ENCODE results near the gene NFIX.

Gene NFIX

DNA sequence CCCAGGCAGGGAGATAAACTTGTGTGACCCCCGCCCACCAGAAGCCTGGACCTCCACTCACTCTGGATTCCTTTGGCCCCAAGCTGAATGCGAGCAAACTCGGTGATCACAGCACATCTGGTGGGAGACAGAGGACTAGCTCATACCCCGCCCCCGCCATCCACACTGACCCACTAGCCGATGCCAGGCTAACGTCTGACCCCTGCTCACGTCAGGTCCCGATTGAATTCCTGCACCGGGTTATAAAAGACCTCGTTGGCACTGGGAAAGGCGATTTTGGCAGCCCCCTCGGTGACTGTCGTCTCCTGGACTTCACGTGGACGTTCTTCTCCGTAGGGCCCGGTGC lies 120.6 kb downstream of the NFIX start:
- no peak for DNase-seq

DNA sequence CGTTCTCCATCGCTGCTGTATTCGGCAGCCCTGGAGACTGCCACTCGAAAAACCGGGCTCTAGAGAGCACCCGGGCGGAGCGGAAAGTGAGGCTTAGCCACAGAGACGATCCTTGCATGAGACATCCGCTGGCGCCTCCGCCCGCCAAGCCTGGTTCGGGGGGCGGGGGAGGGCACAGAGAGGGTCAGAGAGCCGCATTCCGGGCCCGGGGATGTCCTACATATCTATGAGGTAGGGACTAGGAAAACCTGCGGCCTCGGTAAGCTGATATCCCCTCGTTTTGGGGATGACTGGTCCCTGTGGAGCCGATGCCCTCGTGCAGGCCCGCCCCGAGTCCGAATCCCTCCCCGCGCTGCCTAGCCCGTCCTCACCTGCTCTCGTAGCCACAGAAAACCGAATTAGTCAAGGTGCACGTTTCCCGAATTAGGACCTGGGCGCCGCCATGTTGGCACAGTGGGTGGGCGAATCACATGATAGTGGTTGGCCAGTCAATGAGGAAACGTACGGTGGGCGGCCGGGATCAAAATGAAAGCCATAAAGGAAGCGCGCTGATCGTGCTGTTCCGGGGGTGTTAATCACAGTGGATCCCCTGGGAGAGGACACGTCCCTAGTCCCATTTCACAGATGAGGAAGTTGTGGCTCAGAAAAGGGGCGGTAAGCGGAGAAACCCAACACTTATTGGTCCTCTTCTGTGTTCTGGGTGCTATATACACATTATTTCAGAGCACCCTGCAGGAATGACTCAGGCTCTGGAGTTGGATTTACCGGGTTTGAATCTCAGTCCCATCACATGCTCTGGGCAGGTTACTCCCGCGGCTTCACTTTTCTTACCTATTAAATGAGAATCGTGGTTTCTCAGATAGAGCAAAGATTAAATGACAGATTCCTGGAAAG lies 121.3 kb downstream of the NFIX start, which contains the start of gene TRMT1:
Gene TRMT1 (minus strand): TSS at position 459 of the 894 bp plus-strand sequence. CDS start 341 bp downstream, at position 118.
- peak; percentile 95 for DNase-seq

DNA sequence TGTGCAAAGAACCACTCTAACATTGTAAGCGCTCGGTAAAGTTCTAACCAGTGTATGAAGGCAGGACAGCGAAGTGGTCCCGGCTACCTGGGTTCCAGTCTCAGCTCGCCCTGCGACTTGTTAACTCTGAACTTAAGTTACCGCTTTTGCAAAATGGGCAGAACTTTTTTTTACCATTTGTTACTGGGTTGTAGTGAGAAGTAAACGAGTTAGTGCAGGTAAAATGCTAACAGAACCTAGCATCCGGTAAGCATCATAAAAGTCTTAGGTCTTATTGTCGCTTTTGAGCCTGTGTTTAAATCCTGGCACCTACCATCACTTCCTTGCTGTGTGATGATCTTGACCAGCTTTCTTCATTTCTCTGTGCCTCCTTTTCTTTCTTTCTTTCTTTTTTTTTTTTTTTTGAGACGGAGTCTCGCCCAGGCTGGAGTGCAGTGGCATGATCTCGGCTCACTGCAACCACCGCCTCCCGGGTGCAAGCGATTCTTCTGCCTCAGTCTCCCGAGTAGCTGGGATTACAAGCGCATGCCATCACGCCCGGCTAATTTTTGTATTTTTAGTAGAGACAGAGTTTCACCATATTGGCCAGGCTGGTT lies 122.0 kb downstream of the NFIX start:
- DNase-seq, result no peak

DNA sequence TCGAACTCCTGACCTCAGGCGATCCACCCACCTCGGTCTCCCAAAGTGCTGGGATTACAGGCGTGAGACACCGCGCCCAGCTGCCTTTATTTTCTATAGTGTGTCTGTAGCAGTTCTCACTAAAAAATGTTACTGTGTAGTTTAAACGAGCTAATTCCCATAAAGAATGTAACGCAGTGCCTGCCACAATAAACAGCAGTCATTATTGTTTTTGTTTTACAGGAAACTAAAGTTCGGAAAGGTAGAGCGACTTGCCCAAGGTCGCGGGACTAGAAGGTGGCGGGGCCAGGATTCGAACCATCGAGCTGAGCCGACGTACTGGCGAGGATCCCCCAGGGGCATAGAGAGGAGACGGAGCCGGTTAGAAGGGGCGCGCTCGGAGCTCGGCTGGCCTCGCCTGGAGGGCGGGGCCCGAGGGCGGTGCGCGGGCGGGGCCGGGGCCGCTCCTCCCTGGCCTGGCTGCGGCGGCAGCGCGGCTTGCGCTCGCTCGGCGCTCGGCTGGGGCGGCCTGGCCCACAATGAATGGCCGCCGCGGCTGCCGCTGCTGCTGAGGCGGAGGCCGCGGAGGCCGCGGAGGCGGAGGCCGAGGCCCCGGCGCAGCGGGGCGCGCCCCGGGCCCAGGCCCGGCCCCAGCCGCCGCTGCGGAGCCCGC lies 122.6 kb downstream of the NFIX start, which contains the start of gene NACC1:
Gene NACC1 (plus strand): TSS at position 493 of the 652 bp plus-strand sequence. CDS start 16,944 bp downstream, outside the sequence.
- peak; percentile 95 for DNase-seq

DNA sequence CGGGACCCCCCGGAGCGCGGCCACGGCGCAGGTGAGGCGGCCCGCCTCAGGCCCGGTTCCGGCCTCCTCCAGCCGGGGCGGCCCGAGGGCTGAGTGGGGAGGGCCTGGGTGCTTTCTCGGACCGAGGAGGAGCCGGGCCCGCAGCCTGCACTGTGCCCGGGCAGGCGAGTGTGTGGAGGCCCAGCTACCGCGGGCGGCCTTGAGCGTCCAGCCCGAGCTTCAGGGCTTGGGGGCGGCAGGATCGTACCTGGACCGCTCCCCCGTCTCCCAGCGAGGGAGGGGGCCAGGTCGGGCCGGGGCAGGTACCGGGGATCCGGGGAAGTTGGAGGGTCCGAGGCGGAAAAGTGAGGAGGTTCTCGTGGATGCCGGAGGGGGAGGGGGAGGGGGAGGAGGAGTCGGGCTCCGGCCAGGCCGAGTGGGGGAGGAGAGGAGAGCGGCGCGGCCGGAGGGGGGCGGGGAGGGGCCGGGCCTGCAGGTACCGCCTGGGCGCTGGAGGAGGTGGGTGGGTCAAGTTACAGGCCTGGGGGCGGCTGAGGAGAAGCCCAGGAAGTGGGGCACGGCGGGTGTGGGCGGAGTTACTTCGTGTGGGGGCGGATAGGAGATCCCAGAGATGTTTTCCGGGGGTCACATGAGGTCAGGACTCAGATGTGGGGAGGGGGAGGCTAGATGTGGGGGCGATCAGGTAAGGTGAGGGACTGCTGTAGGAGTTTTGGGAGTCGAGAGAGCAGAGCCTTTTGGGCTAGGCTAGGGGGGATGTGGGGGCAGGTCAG lies 123.3 kb downstream of the NFIX start:
- DNase-seq, result peak; percentile 67

DNA sequence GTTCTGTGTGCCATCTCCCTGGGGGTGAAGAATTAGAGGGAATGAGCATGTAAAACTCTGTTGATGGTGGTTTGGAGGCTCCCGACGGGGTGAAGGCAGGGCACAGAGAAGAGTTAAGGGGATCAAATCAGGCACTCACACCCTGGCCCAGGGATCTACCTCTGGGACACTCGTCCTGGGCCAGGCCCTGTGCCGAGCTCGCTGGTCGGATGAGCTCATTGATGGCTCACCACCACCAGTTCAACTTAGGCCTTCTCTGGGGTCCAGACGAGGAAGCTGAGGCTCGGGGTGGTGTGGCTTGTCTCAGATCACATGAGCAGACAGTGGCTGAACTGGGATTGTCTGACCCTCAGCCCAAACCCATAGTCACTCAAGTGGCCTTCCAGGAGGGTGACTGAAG lies 124.4 kb downstream of the NFIX start:
- no peak for DNase-seq

DNA sequence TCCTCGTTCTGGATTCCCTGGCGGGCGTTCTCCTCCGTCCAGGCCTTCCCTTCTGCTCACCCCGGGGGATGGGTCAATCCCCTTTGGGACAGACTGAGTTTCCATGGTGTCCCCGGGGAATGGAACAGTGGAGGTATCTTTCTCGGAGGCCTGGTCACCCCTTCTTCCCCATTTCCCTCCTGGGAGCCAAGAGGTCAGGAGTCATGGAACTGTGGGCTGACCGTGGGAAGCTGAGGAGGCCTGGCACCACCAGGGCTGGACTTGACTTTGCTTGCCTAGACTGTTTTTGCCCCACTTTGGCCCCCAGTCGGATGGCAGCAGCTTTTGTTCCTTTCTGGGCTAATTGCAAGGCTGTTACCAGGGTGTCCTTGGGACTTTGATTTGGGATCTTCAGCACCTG lies 124.8 kb downstream of the NFIX start:
- no peak for DNase-seq

DNA sequence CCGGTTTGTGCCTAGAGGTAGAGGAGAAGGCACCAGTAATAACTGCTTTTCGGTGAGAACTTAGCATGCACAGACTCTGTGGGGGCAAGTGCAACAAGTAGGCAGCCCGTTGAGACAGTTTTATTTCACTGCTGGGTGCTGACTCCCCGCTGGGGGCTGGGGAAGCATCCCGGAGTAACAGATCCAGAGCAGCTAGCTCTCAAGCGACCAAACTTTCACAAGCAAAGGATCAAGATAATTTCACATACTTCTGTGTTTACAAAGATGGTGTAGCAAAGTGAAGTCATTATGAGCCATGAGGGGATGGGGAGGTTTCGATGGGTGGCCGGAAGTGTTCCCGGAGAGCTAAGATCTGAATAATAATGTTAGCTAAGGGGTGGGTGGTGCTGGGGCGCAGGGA lies 125.5 kb downstream of the NFIX start:
- no peak for DNase-seq

DNA sequence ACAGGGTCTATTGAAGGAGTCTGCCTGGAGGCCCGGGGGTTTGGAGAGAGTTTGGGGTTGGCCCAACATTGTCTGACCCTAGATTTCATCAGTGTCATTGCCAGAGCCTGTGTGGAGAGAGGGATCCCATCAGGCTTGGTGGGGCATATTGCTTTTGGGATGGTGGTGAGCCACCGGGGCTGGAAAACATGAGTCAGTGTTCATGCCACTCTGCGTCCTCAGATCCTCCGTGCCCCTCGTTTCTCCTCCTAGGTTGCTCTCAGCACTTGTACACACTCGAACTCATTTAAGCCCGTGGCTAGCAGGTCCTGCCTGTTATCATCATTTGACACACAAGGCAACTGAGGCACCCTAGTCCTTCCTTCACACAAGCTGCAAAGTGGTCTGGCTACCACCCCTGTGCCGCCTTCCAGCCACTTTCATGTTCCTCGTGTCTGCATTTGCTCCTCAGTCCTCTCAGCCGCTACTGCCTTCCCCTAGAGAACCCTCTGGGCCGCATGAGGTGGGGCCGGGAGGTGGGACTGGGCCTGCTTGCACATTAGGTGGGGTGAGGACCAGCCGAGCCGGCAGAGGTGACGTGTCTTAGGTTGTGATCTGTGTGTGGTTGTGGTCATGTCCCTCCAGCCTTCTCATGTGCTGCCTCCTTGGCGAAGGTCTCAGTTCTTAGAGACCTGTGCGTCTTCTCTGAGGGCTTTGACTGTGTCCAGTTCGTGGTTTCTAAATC lies 126.4 kb downstream of the NFIX start:
- no peak for DNase-seq

DNA sequence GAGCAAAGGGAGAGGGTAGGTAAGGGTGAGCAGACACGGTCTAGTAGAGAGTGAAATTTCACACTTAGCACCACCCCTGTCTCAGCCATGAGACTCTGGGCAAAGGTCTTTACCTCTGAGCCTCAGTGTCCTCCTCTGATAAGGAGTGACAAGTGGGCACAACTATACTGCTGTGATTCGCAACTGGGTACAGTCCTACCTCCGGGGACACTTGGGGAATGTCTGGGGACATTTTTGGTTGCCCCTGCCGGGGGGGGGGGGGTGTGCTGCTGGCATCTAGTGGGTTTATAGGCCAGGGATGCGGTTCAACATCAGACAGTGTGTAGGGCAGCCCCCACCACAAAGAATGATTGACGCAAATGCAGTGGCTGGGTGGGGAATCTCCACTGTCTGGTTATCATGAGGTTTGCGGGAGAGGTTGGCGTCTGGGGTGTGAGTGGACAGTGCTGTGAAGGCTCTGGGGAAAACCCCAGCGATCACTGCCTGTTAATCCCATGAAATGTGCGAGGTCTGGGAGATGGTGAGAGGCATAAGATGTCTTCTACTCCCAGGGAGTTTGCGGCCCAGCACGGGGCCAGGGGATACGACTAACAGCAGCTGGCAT lies 127.1 kb downstream of the NFIX start:
- no peak for DNase-seq

DNA sequence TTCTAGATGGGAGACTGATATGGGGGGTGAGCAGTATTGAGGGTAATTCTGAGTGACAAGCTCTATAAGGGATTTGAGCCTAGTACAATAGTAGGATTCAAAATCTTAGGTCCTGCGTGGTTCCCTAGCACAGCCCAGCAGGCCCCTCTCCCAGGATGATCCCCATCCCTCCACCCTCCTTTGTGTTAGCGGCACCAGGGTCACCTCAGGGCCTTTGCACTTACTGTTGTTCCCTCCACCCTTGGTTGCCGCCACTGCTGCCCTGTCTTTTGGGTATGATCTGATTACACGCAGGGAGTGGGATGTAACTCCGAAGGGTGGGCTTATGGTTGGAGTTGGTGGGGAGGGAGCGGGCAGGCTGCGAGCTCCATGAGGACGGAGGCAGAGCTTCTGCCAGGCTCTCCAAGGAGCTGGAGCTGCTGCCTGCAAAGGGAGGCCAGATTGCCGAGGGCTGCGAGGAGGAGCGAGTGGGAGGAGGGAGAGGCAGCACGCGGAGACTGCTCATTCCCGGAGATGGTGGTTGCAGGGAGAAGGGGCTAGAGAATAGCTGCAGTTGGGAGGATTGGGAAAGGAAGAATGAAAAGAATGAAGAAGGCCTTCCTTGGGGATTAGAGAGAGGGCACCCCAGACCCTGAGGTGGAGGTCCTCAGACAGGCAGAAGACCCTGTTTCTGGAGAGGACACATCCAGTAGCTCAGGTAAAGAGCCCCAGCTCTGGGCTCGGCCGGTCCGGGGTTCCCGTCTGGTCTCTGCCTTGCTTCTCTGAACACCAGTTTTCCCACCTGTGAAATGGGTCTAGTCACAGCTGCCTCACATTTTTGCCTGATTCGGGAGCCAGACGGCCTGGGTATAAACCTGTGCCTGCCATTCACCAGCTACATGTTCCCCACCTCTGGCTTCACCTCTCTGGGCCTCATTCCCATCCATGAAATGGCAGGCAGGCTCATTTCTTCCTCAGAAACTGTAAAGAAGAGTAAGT lies 128.0 kb downstream of the NFIX start:
- no peak for DNase-seq

DNA sequence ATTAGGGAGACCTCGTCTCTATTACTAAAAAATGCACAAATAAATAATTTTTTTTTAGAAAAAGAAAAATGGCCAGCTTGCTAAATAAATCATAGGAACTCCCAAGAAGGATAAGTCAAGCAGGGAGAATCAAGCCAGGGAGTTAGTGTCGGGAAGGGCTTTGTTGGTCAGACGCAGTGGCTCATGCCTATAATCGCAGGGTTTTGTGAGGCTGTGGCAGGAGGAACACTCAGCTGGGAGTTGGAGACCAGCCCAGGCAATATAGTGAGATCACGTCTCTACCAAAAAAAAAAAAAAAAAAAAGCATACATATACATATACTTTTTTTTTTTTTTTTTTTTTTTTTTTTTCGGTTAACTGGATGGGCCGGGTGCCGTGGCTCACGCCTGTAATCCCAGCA lies 131.8 kb downstream of the NFIX start:
- DNase-seq, result no peak

DNA sequence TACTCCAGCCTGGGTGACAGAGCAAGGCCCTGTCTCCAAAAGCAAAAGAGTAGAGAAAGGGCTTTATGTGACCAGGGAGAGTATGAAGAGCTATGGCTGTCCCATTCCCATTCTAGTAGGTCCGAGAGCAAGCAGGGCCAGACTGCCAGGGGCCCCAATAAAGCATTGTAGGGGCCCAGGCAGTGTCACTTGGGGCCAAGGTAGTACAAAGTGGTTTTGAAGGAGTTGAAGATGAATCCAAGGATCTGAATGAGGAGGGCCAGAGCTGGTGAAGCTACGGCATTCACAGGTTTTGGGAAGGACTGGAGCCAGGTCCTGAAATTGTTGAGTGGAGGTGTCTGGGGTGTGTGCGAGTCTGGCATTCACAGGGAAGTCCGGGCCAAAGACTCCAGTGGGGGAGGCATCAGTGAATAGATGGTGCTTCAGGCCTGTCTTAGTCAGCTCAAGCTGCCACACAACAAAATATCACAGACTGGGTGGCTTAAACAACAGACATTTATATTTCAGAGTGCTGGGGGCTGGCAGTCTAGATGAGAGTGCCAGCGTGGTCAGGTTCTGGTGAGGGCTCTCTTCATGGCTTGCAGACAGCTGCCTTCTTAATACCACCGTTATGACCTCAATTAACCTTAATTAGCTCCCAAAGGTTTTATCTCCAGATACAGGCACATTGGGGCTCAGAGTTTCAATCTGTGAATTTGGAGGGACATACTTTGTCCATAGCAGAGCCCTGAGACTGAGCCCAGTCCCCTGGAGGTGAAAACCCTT lies 132.7 kb downstream of the NFIX start:
- DNase-seq, result no peak

DNA sequence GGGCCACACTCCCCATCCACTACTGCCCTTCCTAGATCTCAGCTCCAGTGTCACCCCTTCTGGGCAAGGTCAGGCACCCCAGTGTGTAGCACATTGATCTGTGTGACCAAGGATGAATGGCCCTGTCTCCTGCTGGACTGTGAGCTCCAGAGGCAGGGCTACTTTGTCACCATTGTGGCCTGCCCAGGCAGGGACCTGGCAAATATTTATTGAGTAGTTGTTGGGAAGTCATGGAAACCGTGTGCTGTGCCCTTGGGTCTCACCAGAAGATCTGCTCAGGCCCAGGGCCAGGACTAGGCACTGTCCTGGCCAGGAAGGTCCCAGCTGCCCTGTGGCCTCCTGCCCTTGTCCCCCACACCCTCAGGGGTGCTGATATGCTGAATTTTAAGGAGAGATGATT lies 133.3 kb downstream of the NFIX start:
- DNase-seq, result no peak

DNA sequence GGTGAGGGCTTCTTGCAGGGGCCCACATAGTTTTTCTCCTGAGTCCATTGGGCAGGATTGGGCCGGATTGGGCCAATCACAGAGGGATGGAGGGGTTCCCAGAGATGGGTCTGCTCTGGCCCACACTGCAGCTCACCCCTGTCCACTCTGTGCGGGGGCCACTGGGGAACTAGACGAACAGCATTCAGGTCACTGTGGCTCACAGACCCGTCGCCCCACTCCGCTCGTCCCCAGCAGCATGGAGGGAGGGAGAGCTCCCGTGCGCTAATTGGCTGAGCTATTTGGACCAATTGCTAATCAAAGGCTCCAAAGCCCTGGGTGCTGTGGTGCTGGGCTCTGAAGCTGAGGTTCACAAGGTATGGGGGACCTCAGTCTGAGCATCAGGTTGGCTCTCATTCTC lies 134.1 kb downstream of the NFIX start:
- no peak for DNase-seq

DNA sequence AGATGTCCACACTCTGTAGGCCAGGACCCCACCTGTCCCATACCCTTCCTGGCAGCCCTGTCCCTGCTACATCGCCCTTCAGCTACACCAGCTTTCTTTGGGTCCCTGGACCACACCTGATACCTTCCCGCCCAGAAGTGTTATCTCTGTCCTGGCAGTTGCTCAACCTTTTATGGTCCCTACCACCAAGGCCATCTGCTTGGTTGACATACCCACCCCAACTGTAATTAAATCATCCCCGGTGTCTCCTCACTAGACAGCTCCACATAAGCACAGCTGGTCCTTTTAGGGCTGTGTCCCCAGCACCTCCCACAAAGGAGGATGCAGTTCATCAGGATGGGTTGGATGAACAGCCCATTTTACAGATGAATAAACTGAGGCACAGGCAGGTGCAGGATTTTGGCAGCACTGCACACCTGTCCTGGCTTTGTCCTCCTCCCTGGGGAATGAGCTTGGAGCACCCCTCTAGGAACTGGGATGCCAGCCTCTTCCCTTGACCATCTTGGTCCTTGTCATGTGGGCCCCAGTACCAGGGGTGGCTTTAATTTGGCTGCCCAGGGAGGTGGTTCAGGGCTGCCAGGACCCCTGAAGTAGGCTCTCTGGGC lies 135.7 kb downstream of the NFIX start:
- DNase-seq, result no peak

DNA sequence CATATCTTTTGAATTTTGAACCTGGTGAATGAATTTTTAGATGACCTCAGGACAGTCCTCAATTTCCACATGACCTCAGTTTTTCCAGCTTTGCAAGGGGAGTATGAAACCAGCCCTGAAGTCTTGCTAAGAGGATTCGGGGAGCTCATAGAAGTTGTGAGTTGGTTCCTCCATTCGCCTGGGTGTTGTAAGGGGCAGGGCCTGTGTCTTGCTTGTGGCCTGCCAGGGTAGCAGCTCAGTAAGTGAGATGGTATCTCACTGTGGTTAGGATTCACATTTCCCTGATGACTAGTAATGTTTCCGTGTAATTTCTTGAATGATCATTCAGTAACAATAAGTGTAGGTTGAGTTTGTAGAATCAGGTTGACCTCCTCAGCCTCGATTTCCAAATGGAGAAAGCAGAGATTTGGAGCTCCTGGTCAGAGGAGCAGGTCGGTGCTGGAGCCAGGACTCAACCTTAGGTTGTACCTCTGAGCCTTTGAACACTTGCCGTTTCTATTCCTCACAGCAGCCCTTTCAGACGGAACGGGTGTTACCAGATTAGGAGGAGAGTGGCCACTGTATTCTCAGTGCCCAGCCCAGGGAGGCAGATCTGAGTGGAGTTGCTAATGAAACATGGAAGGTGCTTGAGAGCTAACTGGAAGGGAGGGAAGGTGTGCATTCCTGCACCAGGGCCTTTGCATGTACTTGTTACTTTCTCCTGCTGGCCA lies 137.4 kb downstream of the NFIX start:
- peak; percentile 88 for DNase-seq

DNA sequence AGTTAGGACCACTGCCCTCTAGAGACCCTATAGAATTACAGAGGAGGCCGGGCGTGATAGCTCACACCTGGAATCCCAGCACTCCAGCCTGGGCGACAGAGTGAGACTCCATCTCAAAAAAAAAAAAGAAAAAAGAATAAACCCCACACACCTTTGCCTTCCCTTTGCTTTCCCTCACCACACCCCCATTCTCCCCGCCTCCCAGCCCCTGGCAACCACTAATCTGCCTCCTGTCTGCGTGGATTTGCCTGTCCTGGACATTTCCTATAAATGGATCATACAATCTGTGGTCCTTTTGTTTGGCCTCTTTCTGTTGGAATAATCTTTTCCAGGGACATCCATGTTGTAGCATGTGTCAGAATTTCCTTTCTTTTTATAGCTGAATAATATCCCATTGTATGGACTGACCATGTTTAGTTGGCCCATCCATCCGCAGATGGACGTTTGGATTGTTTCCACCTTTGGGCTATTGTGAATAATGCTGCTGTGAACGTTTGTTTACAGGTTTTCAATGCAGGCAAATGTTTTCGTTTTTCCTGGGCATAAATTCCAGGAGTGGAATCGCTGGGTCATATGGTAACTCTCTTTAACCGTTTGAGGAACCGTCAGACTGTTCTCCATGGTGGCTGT lies 138.1 kb downstream of the NFIX start:
- DNase-seq, result no peak

Measured in activated CD4-positive, alpha-beta T cell treated with anti-CD3 and anti-CD28 coated beads, Interleukin-10, Interleukin-2, amounts not matched to agents 100 ng/mL and 50 ng/mL, durations not matched to agents 16 hours and 8 hours (primary cell).